Progenitor cell of endocrine pancreas (in vitro differentiated cells): ENCODE measurements around the gene LALBA. TPM values are rescaled to one million over a fixed set of nuclear protein-coding genes. Genes with fewer than 3 reads are reported as not detected.
"Not testable (repeated sequence)": the region's sequence is repeated elsewhere in the genome, so short reads cannot be mapped to it uniquely, and the experiment has no call there.

ENCODE experiments used
- DNase-seq: peaks from one replicate; pipeline ENCODE4 v3.0.0; 2021; ENCODE audit warnings: low spot score; ENCODE audit not compliant: unreplicated experiment
- H3K27ac Mint-ChIP-seq: 2 replicates; pipeline ENCODE4 v1.8.0; 2021; ENCODE audit warnings: mild to moderate bottlenecking, moderate library complexity, mixed read lengths
- H3K27me3 Mint-ChIP-seq: 2 replicates; pipeline ENCODE4 v1.8.0; 2021; ENCODE audit warnings: mixed read lengths
- H3K36me3 Mint-ChIP-seq: 2 replicates; pipeline ENCODE4 v1.8.0; 2022; ENCODE audit warnings: mixed read lengths; ENCODE audit not compliant: insufficient read depth
- H3K4me1 Mint-ChIP-seq: 2 replicates; pipeline ENCODE4 v1.8.0; 2021; ENCODE audit warnings: low read depth, mixed read lengths
- H3K4me3 Mint-ChIP-seq: 2 replicates; pipeline ENCODE4 v1.8.0; 2021; ENCODE audit warnings: low read depth, mild to moderate bottlenecking, moderate library complexity, mixed read lengths
- H3K9me3 Mint-ChIP-seq: 2 replicates; pipeline ENCODE4 v1.8.0; 2021; ENCODE audit warnings: low read depth, mixed read lengths
- CTCF ChIP-seq: fragments of 200-600 bp; sonication (generic); IDR thresholded peaks from one replicate; pipeline ENCODE4 v1.5.0; 2021; ENCODE audit warnings: antibody characterized with exemption, mild to moderate bottlenecking; ENCODE audit not compliant: unreplicated experiment
- total RNA-seq: library from RNA; stranded (reverse); gene quantifications from 2 replicates; pipeline ENCODE4 v1.2.1, GENCODE V29; 2021

Gene LALBA
- total RNA-seq, 1 donor from 2014 or later, result not detected

- H3K4me1 Mint-ChIP-seq, result no peaks in the 10 kb centered on the region
- no peaks in the 10 kb centered on the region for H3K27me3 Mint-ChIP-seq
- H3K27ac Mint-ChIP-seq, result no peak overlapping the region
- TF ChIP-seq CTCF, result no peak
- H3K36me3 Mint-ChIP-seq, result no peaks in the 10 kb centered on the region
- no peak overlapping the region for H3K4me3 Mint-ChIP-seq
- H3K9me3 Mint-ChIP-seq, result no peaks in the 10 kb centered on the region
- no peak for DNase-seq
Measured at GRCh38 chr12:48580831-48581230, 11.0 kb upstream of the LALBA start.

DNA sequence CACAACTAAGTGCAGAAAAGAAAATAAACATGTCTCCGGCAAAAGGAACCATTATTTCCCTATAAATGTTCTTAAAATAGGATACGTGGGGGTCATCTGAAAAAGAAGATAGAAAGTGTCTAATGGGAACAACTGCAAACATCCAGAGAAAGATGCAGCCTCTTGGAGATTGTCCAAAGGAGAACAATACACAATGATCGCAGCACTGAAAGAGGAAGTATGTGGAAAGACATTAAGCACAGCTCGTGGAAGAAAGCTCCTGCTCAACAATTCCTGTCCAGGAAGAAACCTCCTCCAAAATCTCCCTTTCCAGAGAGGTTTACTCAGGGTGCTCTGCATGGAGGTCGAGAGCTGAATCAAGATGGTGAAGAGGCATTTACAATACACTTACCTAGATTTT lies 2.5 kb upstream of the LALBA start:
- H3K36me3 Mint-ChIP-seq, result no peaks in the 10 kb centered on the region
- peaks cover 24% of the 10 kb centered on the region for H3K27me3 Mint-ChIP-seq
- no peaks in the 10 kb centered on the region for H3K9me3 Mint-ChIP-seq
- H3K27ac Mint-ChIP-seq, result no peak overlapping the region
- H3K4me1 Mint-ChIP-seq, result no peaks in the 10 kb centered on the region
- no peak for TF ChIP-seq CTCF
- no peak overlapping the region for H3K4me3 Mint-ChIP-seq
- DNase-seq, result no peak

DNA sequence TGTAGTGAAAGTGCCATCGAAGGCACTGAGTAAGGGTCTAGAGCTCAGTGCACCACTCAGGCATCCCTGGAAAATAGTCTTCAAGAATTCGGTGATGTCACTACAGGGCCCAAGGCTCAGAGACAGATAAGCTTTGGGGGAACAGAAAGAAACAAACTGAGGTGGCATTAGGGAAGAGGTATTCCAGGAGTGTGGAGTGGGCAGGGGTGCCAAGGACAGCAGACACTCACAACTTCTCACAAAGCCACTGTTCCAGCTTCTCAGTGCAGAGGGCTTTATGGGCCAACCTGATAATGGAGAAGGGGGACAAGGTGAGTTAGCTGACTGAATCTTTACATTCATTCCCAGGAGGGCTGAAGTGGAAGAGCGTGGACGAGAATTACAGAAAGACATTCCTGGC lies 2.1 kb downstream of the LALBA start:
- no peaks in the 10 kb centered on the region for H3K4me1 Mint-ChIP-seq
- peaks cover 25% of the 10 kb centered on the region for H3K27me3 Mint-ChIP-seq
- no peak overlapping the region for H3K27ac Mint-ChIP-seq
- TF ChIP-seq CTCF, result no peak
- H3K36me3 Mint-ChIP-seq, result no peaks in the 10 kb centered on the region
- DNase-seq, result no peak
- H3K4me3 Mint-ChIP-seq, result no peak overlapping the region
- no peaks in the 10 kb centered on the region for H3K9me3 Mint-ChIP-seq

DNA sequence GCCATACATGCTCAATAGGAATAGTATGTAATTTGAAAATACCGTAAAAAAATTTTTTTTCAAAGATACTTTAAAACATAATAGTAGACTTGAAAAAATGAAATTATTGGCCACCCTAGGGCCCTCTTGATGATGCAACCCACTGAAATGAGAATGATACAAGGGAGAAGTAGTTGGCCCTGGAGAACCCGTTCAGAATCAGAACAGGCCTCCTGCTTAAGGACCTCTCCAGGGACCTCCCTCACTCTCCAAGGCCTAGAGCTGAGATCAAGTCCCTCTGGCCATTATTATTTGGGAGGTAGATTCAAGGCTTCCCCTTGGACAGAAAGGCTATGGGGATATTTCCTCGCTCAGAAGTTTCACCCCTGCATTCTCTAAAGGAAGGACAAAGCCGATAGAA lies 11.9 kb downstream of the LALBA start:
- no peak overlapping the region for H3K27ac Mint-ChIP-seq
- no peaks in the 10 kb centered on the region for H3K27me3 Mint-ChIP-seq
- H3K4me1 Mint-ChIP-seq, result no peaks in the 10 kb centered on the region
- no peak for TF ChIP-seq CTCF
- H3K36me3 Mint-ChIP-seq, result no peaks in the 10 kb centered on the region
- H3K9me3 Mint-ChIP-seq, result no peaks in the 10 kb centered on the region
- H3K4me3 Mint-ChIP-seq, result no peak overlapping the region
- DNase-seq, result no peak

- no peaks in the 10 kb centered on the region for H3K27me3 Mint-ChIP-seq
- H3K4me1 Mint-ChIP-seq, result no peaks in the 10 kb centered on the region
- TF ChIP-seq CTCF, result no peak
- H3K36me3 Mint-ChIP-seq, result no peaks in the 10 kb centered on the region
- no peak overlapping the region for H3K4me3 Mint-ChIP-seq
- no peak overlapping the region for H3K27ac Mint-ChIP-seq
- H3K9me3 Mint-ChIP-seq, result peaks cover 2% of the 10 kb centered on the region
- no peak for DNase-seq
Measured at GRCh38 chr12:48556631-48557030, 13.2 kb downstream of the LALBA start.

- H3K27ac Mint-ChIP-seq, H3K4me1 Mint-ChIP-seq, H3K27me3 Mint-ChIP-seq, H3K36me3 Mint-ChIP-seq, H3K4me3 Mint-ChIP-seq, H3K9me3 Mint-ChIP-seq: not testable (repeated sequence)
- peak; percentile 11 for DNase-seq
Measured at GRCh38 chr12:48553666-48554343, 16.0 kb downstream of the LALBA start.

GRCh38 chr12:48551636-48552035 lies 18.2 kb downstream of the LALBA start:
- not testable (repeated sequence) for H3K9me3 Mint-ChIP-seq, H3K4me3 Mint-ChIP-seq, H3K4me1 Mint-ChIP-seq, H3K27me3 Mint-ChIP-seq, DNase-seq, H3K36me3 Mint-ChIP-seq, H3K27ac Mint-ChIP-seq

DNA sequence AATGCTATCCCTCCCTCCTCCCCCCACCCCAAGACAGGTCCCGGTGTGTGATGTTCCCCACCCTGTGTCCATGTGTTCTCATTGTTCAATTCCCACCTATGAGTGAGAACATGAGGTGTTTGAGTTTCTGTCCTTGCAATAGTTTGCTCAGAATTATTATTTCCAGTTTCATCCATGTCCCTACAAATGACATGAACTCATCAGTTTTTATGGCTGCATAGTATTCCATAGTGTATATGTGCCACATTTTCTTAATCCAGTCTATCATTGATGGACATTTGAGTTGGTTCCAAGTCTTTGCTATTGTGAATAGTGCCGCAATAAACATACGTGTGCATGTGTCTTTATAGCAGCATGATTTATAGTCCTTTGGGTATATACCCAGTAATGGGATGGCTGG lies 22.8 kb downstream of the LALBA start:
- H3K4me3 Mint-ChIP-seq, H3K36me3 Mint-ChIP-seq, H3K27me3 Mint-ChIP-seq, H3K27ac Mint-ChIP-seq, H3K9me3 Mint-ChIP-seq, H3K4me1 Mint-ChIP-seq, DNase-seq: not testable (repeated sequence)
